Spleen (tissue), 7 donors: ENCODE results near the gene PDE4B.

Experiments
- CTCF ChIP-seq, 11 experiments: fragments of 200-600 bp in 7 of 11; fragments of 450-650 bp in 4 of 11; sonication (generic) in 4 of 11; IDR thresholded peaks in 8 of 11; conservative IDR thresholded peaks in 3 of 11; 1 replicate in 7 of 11; 2 replicates in 4 of 11; pipeline versions ENCODE4 v1.4.0 to v1.8.0; 2016 to 2021; ENCODE audit warnings: antibody characterized with exemption in 11 of 11, inconsistent platforms in 4 of 11, mild to moderate bottlenecking in 1 of 11
- POLR2A ChIP-seq, 3 donors: fragments of 450-650 bp; IDR thresholded peaks; one replicate each; pipeline ENCODE4 v1.5.1; 2017; ENCODE audit warnings: antibody characterized with exemption in 3 of 3, mild to moderate bottlenecking in 1 of 3
- donor health status: DM: no; HTN: no; CAD: no; lungs with moderate emphysema.
- donor health status: DM: no; HTN: no; CAD: no.
- donor health status: DM: no; HTN: no; CAD: no.

GRCh38 chr1:65764052-65764451, 28.6 kb upstream of the PDE4B start:
- no peak for TF ChIP-seq CTCF (IDR thresholded peaks at IDR 0.05 in 8 of 11, conservative IDR thresholded peaks at IDR 0.05 in 3 of 11)
- no peak for TF ChIP-seq POLR2A (IDR thresholded peaks at IDR 0.05)
